Hypothalamus (tissue), 51 donors: ENCODE results near the gene UNC13C.

Source experiments
- DNase-seq, 51 donors: peaks; one replicate each; lab custom pipeline; 2025; lab: John Stamatoyannopoulos, UW

Gene UNC13C

GRCh38 chr15:54605556-54605955, 627.3 kb downstream of the UNC13C start:
- DNase-seq, result no peak

GRCh38 chr15:54608876-54609835, 630.9 kb downstream of the UNC13C start:
- no peak for DNase-seq

GRCh38 chr15:54618120-54618519, 639.9 kb downstream of the UNC13C start:
- DNase-seq, result no peak

GRCh38 chr15:54619180-54619579, 640.9 kb downstream of the UNC13C start:
- DNase-seq, result no peak

GRCh38 chr15:54620916-54621315, 642.7 kb downstream of the UNC13C start:
- DNase-seq, result no peak

GRCh38 chr15:54636147-54636546, 657.9 kb downstream of the UNC13C start:
- no peak for DNase-seq

- no peak for DNase-seq
Observed at GRCh38 chr15:54638666-54639065, 660.4 kb downstream of the UNC13C start.

GRCh38 chr15:54640873-54641272, 662.6 kb downstream of the UNC13C start:
- no peak for DNase-seq

GRCh38 chr15:54644796-54645195, 666.6 kb downstream of the UNC13C start:
- no peak for DNase-seq

- DNase-seq, result no peak
Observed at GRCh38 chr15:54659646-54660045, 681.4 kb downstream of the UNC13C start.

GRCh38 chr15:54660356-54660755, 682.1 kb downstream of the UNC13C start:
- DNase-seq, result no peak

GRCh38 chr15:54675241-54675640, 697.0 kb downstream of the UNC13C start:
- no peak for DNase-seq

GRCh38 chr15:54681584-54681983, 703.3 kb downstream of the UNC13C start:
- no peak for DNase-seq
